GM12878 (cell line): ENCODE data around the gene KLHL15.

Experiments
- BACH1 ChIP-seq: fragments of 450-650 bp; IDR thresholded peaks from 2 replicates; pipeline ENCODE4 v1.6.1; 2017; ENCODE audit warnings: mild to moderate bottlenecking, borderline replicate concordance
- CHD1 ChIP-seq: IDR thresholded peaks from 2 replicates; pipeline ENCODE4 v1.6.1; 2012; ENCODE audit warnings: low read depth, low read length, improper control_type of control experiment
- EP300 ChIP-seq, 2 experiments: fragments of 150-350 bp in 1 of 2; IDR thresholded peaks; 2 replicates each; pipeline ENCODE4 v1.6.1; 2011 to 2012; ENCODE audit warnings: low read depth in 2 of 2, low read length in 2 of 2, borderline replicate concordance in 1 of 2, improper control_type of control experiment in 1 of 2, inconsistent platforms in 1 of 2; ENCODE audit not compliant: control insufficient read depth in 1 of 2
- FOXM1 ChIP-seq: IDR thresholded peaks from 2 replicates; pipeline ENCODE4 v1.6.1; 2012; ENCODE audit warnings: low read depth, mild to moderate bottlenecking, inconsistent platforms, low read length, moderate library complexity
- RCOR1 ChIP-seq: conservative IDR thresholded peaks from 2 replicates; pipeline ENCODE4 v1.6.1; 2012; ENCODE audit warnings: low read depth, low read length, improper control_type of control experiment
- SMAD1 ChIP-seq: fragments of 450-650 bp; IDR thresholded peaks from 2 replicates; pipeline ENCODE4 v1.6.1; 2018; ENCODE audit warnings: mild to moderate bottlenecking, low read depth; ENCODE audit not compliant: partially characterized antibody
- SREBF2 ChIP-seq: IDR thresholded peaks from 2 replicates; pipeline ENCODE4 v1.6.1; 2012; ENCODE audit warnings: mild to moderate bottlenecking, low read length
- TAF1 ChIP-seq: IDR thresholded peaks from 2 replicates; pipeline ENCODE4 v1.6.1; 2011; ENCODE audit warnings: mild to moderate bottlenecking, low read depth, low read length, borderline replicate concordance
- TF ChIP-seq, protein P1 (sequence below), 3 experiments: IDR thresholded peaks in 2 of 3; conservative IDR thresholded peaks in 1 of 3; 2 replicates each; pipeline ENCODE4 v1.5.1; 2011; ENCODE audit warnings: low read depth in 3 of 3, low read length in 3 of 3, mild to moderate bottlenecking in 3 of 3, control low read depth in 2 of 3, moderate library complexity in 2 of 3, inconsistent platforms in 1 of 3, mixed read lengths in 1 of 3; ENCODE audit not compliant: control insufficient read depth in 2 of 3, insufficient read depth in 1 of 3; ENCODE audit errors: extremely low read depth in 1 of 3
- TF ChIP-seq, protein P2 (sequence below): IDR thresholded peaks from 2 replicates; pipeline ENCODE4 v1.6.1; 2012; ENCODE audit warnings: mild to moderate bottlenecking, low read depth, low read length
- TF ChIP-seq, protein P3 (sequence below): IDR thresholded peaks from 2 replicates; pipeline ENCODE4 v1.6.1; 2012; ENCODE audit warnings: low read length, inconsistent platforms

DNA sequence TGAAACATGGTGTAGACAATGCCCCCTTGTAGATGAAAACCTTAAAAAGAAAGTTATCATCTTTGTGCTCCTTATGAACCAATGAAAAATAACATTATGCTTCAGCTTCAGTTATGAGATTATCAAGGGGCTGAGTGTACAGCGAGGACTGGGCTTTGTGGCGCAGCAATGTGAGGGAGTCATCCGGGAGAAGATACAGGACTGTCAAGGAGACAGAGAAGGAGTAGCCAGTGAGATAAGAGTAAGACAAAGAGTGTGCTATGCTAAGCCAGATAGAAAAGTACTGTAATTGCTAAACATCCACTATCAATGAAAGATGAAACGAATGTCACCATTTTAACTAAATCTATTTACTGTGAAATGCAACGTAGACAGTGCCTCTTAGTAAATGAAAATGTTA lies 3.6 kb upstream of the KLHL15 start:
- TF ChIP-seq, protein P1, sequence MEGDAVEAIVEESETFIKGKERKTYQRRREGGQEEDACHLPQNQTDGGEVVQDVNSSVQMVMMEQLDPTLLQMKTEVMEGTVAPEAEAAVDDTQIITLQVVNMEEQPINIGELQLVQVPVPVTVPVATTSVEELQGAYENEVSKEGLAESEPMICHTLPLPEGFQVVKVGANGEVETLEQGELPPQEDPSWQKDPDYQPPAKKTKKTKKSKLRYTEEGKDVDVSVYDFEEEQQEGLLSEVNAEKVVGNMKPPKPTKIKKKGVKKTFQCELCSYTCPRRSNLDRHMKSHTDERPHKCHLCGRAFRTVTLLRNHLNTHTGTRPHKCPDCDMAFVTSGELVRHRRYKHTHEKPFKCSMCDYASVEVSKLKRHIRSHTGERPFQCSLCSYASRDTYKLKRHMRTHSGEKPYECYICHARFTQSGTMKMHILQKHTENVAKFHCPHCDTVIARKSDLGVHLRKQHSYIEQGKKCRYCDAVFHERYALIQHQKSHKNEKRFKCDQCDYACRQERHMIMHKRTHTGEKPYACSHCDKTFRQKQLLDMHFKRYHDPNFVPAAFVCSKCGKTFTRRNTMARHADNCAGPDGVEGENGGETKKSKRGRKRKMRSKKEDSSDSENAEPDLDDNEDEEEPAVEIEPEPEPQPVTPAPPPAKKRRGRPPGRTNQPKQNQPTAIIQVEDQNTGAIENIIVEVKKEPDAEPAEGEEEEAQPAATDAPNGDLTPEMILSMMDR (IDR thresholded peaks at IDR 0.05 in 2 of 3, conservative IDR thresholded peaks at IDR 0.05 in 1 of 3; ENCODE audit: control insufficient read depth in 2 of 3, extremely low read depth in 1 of 3, insufficient read depth in 1 of 3, low read depth in 3 of 3, low read length in 3 of 3) = no peak
- TF ChIP-seq EP300 (IDR thresholded peaks at IDR 0.05; ENCODE audit: borderline replicate concordance in 1 of 2, control insufficient read depth in 1 of 2, low read depth in 2 of 2, low read length in 2 of 2) (no peak), FOXM1 (no peak), TAF1 (no peak), RCOR1 (no peak), SREBF2 (no peak), SMAD1 (no peak), BACH1 (no peak), CHD1 (no peak)
- TF ChIP-seq, protein P2, sequence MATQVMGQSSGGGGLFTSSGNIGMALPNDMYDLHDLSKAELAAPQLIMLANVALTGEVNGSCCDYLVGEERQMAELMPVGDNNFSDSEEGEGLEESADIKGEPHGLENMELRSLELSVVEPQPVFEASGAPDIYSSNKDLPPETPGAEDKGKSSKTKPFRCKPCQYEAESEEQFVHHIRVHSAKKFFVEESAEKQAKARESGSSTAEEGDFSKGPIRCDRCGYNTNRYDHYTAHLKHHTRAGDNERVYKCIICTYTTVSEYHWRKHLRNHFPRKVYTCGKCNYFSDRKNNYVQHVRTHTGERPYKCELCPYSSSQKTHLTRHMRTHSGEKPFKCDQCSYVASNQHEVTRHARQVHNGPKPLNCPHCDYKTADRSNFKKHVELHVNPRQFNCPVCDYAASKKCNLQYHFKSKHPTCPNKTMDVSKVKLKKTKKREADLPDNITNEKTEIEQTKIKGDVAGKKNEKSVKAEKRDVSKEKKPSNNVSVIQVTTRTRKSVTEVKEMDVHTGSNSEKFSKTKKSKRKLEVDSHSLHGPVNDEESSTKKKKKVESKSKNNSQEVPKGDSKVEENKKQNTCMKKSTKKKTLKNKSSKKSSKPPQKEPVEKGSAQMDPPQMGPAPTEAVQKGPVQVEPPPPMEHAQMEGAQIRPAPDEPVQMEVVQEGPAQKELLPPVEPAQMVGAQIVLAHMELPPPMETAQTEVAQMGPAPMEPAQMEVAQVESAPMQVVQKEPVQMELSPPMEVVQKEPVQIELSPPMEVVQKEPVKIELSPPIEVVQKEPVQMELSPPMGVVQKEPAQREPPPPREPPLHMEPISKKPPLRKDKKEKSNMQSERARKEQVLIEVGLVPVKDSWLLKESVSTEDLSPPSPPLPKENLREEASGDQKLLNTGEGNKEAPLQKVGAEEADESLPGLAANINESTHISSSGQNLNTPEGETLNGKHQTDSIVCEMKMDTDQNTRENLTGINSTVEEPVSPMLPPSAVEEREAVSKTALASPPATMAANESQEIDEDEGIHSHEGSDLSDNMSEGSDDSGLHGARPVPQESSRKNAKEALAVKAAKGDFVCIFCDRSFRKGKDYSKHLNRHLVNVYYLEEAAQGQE = no peak
- TF ChIP-seq, protein P3, sequence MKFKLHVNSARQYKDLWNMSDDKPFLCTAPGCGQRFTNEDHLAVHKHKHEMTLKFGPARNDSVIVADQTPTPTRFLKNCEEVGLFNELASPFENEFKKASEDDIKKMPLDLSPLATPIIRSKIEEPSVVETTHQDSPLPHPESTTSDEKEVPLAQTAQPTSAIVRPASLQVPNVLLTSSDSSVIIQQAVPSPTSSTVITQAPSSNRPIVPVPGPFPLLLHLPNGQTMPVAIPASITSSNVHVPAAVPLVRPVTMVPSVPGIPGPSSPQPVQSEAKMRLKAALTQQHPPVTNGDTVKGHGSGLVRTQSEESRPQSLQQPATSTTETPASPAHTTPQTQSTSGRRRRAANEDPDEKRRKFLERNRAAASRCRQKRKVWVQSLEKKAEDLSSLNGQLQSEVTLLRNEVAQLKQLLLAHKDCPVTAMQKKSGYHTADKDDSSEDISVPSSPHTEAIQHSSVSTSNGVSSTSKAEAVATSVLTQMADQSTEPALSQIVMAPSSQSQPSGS = no peak
